ENCODE results near the gene TRIM10.
"Not testable (repeated sequence)": the region's sequence is repeated elsewhere in the genome, so short reads cannot be mapped to it uniquely, and the experiment has no call there.

Gene TRIM10

DNA sequence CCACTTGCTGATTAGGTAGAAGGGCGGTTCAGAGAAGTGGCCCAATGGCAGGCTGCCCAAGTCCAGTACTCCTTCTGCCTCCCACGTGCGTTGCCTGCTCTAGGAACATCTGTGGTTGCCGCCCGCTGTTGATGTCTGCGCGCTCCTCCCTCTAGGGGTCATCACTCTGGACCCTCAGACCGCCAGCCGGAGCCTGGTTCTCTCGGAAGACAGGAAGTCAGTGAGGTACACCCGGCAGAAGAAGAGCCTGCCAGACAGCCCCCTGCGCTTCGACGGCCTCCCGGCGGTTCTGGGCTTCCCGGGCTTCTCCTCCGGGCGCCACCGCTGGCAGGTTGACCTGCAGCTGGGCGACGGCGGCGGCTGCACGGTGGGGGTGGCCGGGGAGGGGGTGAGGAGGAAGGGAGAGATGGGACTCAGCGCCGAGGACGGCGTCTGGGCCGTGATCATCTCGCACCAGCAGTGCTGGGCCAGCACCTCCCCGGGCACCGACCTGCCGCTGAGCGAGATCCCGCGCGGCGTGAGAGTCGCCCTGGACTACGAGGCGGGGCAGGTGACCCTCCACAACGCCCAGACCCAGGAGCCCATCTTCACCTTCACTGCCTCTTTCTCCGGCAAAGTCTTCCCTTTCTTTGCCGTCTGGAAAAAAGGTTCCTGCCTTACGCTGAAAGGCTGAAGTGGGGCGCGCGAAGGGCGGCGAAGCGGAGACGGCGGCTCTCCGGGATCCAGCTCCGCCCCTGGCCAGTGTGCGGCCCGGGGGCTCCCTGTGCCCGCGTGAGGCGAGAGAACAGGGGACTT lies 10.9 kb upstream of the TRIM10 start:
- FAIRE-seq: no peak

DNA sequence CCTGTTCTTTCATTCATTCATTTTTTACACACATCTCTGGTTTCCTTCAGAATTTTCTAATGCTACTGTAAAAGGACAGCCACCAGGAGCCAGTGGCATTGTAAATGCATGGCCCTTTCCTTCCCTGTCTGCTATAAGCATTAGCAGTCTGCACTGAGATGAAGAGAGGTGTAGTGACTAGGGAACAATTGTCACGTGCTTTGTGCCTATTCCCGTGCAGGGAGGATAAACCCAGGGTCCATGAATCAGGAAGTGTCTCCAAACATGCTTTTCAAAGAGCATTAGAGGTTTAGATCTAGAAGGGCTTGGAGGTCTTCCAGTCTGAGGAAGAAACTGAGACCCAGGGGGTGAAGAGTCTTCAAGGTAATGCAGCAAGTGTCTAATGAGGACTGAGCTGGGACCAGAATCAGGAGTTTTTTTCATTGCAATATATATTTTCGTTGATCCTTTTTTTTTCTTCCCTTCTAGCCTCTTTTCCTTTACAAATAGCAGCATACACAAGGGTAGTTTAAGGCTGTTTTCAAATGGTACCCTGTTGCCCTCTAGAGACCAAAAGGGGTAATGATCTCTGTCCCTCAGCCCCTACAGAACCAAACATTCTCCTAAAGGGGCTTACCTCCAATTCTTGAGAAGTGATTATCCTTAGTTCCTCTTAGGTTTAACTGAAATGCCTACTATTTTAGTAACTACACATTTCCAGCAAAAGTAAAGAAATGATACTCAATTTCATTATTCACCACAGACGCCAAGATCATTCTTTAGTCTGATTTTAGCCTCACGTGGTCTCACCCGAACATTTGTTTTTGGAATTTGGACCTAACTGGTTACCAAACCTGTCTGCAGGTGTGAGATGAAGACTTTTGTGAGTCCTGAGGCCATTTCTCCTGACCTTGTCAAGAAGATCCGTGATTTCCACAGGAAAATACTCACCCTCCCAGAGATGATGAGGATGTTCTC lies 8.9 kb upstream of the TRIM10 start:
- no peak for FAIRE-seq

DNA sequence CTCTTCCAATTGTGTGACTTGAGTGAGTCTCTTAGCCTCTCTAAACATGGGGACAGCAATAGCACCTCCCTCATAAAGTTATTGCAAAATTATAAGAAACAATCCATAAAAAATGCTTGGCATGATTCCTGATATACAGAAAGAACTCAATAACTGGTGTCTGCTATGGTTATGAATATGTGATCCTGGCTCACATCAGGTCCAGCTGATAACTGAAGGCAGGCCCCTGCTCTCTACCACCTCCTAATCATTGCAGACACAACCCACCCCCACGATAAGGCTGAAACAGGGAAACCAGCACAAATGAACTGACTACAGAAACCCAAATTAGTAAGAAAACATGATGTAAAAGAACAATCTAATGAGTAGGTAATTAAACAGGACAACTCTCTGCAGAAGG lies 7.7 kb upstream of the TRIM10 start:
- FAIRE-seq: no peak

DNA sequence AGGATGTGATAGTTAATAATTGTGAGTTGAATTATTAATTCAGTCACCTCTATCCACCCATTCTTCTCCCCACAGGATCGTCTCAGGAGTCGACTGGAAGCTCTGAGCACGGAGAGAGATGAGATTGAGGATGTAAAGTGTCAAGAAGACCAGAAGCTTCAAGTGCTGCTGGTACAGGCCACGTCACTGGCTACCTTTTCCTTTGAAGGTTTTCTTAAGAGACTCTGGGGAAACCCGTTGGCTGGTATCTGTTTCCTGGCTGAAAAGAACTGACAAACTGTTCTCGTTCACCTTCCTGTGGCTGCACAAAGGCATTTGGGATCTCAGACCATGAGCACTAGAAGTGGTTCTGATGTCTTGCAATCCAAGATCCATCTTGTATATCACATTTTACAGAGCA lies 6.1 kb upstream of the TRIM10 start:
- no peak for FAIRE-seq

DNA sequence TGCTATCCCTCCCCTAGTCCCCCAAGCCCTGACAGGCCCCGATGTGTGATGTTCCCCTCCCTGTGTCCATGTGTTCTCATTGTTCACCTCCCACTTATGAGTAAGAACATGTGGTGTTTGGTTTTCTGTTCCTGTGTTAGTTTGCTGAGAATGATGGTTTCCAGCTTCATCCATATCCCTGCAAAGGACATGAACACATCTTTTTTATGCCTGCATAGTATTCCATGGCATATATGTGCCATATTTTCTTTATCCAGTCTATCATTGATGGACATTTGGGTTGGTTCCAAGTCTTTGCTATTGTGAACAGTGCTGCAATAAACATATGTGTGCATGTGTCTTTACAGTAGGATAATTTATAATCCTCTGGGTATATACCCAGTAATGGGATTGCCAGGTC lies 4.2 kb upstream of the TRIM10 start:
- FAIRE-seq: not testable (repeated sequence)

DNA sequence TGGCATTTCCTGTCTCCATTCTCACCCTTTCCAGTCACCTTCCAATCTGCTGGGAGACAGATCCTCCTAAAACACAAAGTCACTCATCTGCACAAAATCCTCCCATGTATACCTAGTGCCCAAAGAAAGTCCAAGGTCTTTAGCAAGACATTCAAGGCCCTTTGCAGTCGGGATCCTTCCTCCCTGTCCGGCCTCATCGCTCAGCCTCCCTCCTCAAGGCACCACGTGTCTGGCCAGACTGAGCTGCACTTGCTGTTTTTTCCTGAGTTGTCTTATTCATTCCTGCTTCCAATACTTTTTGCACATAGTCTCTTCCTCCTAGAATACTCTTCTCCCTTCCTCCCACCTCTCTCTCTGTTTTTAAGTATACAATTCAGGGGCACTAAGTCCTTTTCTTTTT lies 3.7 kb upstream of the TRIM10 start:
- no peak for FAIRE-seq

DNA sequence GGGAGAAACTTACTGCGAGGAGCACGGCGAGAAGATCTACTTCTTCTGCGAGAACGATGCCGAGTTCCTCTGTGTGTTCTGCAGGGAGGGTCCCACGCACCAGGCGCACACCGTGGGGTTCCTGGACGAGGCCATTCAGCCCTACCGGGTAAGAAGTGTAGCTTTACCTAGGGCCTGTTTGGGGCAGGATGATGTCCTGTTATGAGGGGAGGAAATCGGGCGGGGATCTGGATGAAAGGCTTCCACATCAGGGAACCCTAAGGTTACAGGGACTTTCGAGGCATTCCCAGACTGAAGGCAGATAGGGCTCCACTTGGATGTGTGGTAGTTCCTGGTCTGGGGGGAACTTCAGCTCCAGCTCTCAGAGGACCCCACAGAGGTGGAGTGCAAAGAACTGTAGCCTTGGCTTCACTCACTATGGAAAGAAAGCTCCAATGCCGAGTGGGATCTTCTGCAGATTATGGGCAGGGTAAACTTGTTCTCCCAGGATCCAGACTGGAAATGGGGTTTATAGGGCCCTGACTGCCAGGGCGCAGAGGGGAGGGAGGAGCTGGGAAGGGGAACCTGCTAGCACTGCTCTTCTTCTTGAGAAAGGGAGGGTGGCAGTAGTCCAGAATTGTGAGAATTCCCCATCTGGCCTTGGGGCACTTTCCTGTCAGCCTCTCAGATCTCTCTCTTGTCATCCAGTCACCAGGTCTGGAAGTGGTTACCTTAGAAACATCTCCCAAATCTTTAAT lies 3.1 kb upstream of the TRIM10 start:
- FAIRE-seq: no peak

DNA sequence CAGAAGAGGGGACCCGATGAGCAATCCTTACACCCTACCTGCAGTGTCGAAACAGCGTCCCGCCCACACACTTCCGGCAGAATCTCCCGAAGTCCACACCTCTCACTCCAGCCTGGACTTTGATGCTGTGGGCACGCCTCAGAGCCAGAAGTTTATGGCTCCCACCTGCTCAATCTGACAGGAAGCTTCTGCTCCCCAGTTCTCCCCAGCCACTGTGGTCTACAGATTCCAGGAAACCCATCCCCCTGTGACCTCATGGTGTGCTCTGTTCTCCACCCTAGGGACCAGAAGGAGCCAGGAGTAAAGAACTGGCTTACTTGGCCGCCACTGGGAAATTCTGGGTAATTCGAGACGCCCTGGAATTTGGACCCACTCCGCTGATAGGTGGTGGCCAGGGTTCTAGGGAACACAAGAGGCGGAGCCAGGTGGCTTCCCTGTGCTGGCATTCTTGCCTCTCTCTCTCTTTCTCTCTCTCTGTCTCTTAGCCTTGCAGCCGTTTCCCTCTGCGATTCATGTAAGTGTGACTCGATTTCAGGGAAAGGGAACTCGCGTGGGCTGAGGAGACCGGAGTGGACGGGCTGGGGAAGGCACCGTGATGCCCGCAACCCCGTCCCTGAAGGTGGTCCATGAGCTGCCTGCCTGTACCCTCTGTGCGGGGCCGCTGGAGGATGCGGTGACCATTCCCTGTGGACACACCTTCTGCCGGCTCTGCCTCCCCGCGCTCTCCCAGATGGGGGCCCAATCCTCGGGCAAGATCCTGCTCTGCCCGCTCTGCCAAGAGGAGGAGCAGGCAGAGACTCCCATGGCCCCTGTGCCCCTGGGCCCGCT lies 2.3 kb upstream of the TRIM10 start, which contains the start of gene TRIM15:
Gene TRIM15 (plus strand): TSS at position 457 of the 828 bp plus-strand sequence. CDS start 139 bp downstream, at position 596.
- FAIRE-seq: no peak

DNA sequence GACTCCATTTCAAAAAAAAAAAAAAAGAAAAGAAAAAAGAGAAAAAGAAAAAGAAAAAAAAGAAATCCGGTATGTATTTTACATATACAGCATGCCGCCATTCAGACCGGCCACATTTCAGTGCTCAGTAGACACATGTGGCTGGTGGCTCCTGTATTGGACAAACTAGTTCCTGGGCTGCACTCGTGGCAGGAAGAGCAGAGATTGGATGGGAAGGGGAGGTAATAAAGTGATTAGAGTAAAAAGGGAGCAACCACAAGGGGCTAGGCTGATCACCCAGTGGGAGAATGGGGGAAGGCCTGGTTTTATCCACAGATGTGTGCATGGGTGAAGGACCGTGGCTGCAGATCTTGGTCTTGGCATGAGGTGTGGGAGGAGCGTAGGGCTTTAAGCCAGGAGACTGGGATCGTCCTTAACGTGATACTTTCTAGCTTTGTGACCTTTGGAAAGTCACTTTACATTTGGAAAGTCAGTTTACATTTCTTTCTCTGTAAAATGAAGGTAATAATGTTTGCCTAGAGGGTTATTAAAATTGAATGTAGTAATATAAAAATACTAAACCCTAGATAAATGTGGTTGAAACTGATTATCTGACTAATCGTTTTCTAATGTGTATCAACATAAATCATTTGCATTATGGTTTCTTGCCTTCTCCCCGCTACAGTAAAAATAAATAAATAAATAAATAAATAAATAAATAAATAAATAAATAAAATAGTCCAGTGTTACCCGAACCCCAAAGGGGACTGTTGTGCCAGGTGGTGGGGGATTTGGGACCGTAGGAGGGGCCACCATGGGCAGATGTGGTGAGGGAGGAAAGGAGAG lies 1.5 kb upstream of the TRIM10 start:
- FAIRE-seq: no peak

DNA sequence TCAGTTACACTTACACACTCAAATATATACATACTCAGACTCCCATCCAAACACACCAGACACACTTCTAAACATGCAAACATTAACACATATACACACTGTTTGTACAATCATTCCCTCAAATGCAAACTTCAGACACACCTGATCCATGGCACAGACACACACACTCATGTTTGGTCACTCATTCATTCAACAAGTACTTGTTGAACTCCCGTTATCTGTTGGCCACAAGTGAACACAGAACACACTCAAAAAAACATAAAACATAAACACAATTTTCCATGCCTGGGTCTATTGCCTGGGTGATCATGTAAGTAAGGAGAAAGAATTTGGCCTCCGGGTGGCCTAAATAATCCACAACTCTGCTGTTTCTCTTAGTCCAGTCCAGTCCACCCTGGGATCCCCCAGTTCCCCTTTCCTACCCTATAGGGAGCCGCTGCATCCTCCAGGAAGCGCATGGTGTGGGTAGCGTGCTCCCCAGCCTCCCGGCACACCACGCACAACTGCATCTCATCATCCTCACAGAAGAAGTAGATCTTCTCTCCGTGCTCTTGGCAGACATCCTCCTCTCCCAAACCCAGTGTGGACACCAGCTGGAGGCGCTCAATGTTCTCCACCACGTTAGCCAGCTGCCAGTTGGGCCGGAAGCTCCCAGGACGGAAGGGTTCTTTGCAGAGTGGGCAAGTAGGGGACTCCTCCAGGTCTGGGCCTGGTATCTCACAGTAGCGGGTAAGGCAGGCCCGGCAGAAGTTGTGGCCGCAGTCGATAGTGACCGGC lies 815 bp downstream of the TRIM10 start:
- no peak for FAIRE-seq

DNA sequence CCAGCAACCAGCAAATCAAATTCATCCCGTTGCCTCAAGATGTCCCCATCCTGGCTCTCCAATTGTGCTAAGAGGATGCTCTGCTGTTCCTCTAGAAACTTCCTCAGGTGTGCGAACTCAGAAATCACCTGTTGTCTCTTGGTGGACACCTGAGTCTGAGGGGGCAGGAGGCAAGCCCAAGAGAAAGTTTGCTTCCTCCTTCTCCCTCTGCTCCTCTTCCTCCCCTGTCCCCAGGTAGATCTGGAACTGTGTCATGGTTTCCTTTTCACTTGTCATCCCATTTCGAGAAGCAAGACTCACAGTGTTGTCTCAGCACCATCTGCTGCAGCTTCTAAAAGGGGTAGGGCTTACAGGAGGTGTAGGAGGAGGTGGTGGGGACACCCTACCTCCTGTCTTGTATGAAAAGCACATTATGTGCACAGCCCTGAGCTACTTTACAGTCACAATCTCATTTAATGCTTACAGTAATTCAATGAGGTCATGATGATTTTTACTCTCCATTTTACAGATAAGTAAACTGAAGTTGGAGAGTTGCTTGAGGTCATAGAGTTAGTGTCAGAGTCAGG lies 2.5 kb downstream of the TRIM10 start:
- no peak for FAIRE-seq

DNA sequence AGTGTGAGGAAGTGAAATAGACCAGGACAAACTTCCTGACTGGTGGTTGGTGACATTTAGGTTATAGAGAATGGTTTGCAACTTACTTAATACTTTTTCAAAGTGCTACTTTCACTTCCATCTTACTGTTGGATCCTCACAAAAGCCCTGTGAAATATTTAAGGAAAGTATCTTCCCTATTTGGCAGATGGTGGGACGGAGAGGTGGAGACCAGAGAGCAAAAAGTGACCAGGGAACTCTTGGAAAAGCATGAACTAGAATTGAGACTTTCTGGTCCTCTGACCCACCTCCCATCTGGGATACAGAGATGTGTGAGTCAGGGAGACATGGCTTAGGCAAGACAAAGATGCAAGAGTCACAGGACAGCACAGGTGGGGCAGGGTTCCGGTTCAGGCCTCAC lies 3.0 kb downstream of the TRIM10 start:
- FAIRE-seq: no peak

DNA sequence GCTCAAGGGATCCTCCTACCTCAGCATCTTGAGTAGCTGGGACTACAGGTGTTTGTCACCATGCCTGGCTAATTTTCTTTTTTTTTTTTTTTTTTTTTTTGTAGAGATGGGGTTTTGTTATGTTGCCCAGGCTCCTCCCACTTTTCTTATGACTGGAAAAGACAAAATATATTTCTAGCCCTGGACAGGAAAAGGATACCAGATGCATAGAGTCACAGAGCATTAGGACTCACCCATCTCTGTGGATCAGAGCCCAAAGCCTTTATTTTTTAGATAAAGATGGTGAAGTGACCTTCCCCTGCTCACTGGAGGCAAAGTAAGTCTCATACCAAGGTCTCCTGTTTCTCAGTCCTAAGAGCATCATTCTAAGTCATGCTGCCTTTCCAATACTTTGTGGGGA lies 3.4 kb downstream of the TRIM10 start:
- no peak for FAIRE-seq

DNA sequence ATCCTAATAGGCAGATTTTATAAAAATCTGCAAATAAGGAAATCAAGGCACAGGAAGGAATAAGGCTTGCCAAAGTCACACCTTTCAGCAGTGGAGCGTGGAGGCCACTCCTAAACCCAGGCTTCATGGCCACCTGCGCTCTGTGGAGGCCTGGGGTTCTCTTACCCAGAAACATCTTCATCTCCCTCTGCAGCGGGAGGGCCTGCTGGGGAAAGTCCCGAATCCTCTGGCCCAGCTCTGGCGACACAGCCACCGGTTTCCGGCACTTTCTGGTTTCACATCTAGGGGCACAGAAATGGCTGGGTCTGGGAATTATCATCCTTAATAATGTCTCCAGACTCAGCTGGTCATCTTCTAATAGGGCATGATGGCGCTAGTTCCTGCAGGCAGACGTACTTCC lies 4.2 kb downstream of the TRIM10 start:
- FAIRE-seq: no peak

DNA sequence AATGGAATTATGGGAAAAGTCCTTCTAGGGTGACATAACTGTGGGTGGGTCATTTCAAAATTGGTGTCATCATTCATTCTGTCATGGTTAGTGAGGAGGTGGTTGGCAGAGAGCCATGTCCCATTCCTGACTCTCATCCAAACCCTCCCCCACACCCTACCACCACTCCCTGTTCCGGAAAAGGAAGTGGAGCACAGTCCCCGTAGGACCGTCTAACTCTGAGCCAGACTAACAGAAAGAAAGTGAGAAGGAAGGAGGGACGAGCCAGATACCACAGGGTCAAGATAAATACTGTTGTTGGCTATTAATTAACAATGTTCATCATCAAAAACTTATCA lies 4.8 kb downstream of the TRIM10 start:
- FAIRE-seq: no peak

DNA sequence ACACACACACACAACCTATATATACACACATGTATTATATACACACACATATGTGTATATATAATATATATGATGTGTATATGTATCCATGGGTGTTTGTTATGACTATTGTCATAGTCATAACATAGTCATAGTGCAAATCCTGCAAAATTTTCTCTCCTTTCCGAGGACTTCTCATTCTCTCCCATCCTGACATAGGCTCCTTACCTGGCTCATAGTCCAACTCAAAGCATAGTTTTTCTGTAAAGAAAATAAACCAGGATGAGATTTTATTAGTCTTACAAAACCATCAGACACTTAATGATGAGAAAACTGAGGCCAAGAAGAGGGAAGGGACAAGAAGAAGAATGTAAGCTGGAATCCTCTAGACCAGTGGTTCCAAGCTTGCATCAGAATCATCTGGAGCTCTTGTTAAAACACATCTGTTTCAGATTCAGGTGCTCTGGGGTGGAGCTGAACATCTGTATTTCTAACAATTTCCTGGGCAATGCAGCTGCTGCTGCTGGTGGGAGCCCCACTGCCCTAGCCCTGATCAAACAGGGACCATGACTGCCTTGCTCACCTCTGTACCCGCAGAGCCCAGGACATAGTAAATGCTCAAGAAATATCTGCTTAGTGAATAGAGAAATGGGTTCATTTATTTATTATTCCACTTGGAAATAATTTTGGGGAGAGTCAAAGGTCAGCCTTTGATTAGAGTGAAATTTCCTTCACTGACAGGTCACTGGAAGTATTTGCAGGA lies 5.3 kb downstream of the TRIM10 start:
- no peak for FAIRE-seq

DNA sequence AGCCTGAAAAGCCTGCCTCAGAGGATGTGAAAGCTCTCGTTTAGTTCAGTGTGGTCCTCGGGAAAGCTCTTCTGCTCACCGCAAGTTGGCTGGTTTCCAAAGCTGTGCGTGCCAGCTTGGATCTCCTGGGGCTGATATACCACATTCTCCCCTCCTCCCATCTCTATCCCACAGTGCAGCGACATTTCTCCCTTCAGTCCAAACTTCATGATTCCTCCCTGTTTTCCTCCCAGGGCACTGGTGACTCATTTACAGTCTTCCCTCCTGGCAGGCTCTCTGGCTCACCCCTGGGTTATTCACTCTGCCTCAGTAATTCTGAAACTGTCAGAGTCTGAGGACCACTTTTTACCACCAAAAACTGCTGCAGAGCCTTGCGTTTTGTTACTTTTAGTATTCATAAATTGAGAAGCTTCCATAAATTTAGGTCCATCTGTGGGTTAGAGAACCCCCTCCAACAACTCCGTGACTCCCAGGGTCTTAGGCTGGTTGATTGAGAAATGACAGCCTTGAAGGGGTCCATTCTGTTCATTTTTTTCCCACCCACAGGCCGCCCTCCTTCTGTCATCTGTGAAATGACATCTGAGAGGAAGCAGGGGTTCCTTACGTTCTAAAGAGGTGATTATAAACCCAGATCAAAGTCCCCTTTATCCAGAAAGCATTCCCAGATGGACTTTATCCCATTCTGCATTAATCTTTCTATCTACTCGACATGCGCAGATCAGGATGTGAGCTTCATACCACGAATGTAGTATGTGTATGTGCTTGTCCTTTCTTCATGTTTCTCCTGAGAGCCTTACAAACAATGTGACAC lies 6.1 kb downstream of the TRIM10 start:
- FAIRE-seq: no peak

DNA sequence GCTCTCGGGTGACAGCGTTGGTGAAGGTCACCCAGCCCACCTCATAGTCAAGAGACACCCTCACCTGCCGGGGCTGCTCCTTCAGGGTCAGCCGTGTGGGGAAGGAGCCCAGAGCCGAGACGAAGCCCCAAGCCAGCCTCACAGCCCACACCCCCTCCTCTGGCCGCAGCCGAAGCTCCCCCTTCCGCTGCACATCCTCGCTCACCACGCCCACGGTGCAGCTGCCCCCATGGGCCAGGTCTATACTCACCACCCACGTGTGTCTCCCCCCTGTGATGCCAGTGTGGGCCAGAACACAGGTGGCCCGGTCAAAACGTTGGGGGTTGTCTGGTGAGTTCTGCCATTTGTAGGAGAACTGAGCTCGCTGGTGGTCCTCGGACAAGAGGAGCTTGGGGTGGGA lies 7.0 kb downstream of the TRIM10 start:
- no peak for FAIRE-seq

Measured in endometrium (tissue), 2 donors.